Measurements from ENCODE around the gene UPP2. TPM values are rescaled to one million over a fixed set of nuclear protein-coding genes. Genes with fewer than 3 reads are reported as not detected.

The UPP2 gene
- total and polyA plus RNA-seq, 9 of the 15 experiments (the other 6 are each of a cell fraction or from before 2014, with no cell fraction given): not detected

DNA sequence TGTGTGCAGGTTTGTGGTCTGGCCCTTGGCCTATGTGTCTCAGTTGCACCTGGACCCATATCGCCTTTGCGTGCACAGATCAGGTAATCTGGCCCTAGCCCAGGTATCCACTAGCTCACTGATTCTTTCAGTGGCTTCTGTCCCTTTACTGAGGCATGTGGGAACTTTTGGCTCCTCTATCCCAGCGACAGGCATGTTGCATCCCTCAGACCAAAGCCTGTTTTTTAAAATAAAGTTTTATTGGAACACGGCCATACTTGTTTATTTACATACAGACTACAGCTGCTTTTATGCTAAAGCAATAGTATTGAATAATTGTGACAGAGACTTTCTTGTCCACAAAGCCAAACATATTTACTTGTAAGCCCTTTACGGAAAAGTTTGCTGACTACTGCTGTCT is 39.9 kb upstream of the UPP2 start:
- WGBS (ENCODE audit: insufficient coverage, low coverage, missing lambda C conversion rate): 12% methylated on average over 5 of the region's 5 CpGs
- Histone ChIP-seq H3K9me3 (replicated peaks; ENCODE audit: control insufficient read depth, insufficient read depth, low read depth, low read length) (no peaks in the 10 kb centered on the region), H3K4me3 (no peak overlapping the region), H3K79me2 (ENCODE audit: control insufficient read depth, insufficient read depth, low read length) (no peaks in the 10 kb centered on the region), H3K9ac (ENCODE audit: insufficient read depth in 1 of 2, low read depth in 2 of 2, low read length in 2 of 2) (no peak overlapping the region), H3K27me3 (ENCODE audit: control insufficient read depth in 2 of 2, insufficient read depth in 2 of 2, low read length in 2 of 2) (no peaks in the 10 kb centered on the region), H3K9me1 (ENCODE audit: control insufficient read depth, insufficient read depth, low read length) (no peaks in the 10 kb centered on the region), H2AFZ (ENCODE audit: low read depth, low read length) (no peak overlapping the region), H3K36me3 (ENCODE audit: control insufficient read depth, insufficient read depth, low read length) (no peaks in the 10 kb centered on the region), H4K20me1 (replicated peaks; ENCODE audit: control insufficient read depth, insufficient read depth, low read length) (no peaks in the 10 kb centered on the region), H3K27ac (ENCODE audit: extremely low read depth, low read depth, low read length) (no peak overlapping the region), H3K4me1 (replicated peaks in 1 of 2; ENCODE audit: control insufficient read depth in 2 of 2, insufficient read depth in 2 of 2, low read length in 2 of 2) (no peaks in the 10 kb centered on the region; a peak in 1 of 5 replicates), H3K4me2 (ENCODE audit: insufficient read depth, low read length) (no peak overlapping the region)
- intact Hi-C loops (cut with micrococcal nuclease): no loop called here
- no peak for TF ChIP-seq ZBTB17 (CRISPR knock-in tag; IDR thresholded peaks at IDR 0.05)
- TF ChIP-seq KAT8 (IDR thresholded peaks at IDR 0.05; ENCODE audit: low read depth): no peak
- TF ChIP-seq, protein P1, sequence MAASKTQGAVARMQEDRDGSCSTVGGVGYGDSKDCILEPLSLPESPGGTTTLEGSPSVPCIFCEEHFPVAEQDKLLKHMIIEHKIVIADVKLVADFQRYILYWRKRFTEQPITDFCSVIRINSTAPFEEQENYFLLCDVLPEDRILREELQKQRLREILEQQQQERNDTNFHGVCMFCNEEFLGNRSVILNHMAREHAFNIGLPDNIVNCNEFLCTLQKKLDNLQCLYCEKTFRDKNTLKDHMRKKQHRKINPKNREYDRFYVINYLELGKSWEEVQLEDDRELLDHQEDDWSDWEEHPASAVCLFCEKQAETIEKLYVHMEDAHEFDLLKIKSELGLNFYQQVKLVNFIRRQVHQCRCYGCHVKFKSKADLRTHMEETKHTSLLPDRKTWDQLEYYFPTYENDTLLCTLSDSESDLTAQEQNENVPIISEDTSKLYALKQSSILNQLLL (CRISPR knock-in tag; IDR thresholded peaks at IDR 0.05; ENCODE audit: borderline replicate concordance): no peak
- TF ChIP-seq RB1 (IDR thresholded peaks at IDR 0.05; ENCODE audit: low read depth): no peak
- TF ChIP-seq, protein P2, sequence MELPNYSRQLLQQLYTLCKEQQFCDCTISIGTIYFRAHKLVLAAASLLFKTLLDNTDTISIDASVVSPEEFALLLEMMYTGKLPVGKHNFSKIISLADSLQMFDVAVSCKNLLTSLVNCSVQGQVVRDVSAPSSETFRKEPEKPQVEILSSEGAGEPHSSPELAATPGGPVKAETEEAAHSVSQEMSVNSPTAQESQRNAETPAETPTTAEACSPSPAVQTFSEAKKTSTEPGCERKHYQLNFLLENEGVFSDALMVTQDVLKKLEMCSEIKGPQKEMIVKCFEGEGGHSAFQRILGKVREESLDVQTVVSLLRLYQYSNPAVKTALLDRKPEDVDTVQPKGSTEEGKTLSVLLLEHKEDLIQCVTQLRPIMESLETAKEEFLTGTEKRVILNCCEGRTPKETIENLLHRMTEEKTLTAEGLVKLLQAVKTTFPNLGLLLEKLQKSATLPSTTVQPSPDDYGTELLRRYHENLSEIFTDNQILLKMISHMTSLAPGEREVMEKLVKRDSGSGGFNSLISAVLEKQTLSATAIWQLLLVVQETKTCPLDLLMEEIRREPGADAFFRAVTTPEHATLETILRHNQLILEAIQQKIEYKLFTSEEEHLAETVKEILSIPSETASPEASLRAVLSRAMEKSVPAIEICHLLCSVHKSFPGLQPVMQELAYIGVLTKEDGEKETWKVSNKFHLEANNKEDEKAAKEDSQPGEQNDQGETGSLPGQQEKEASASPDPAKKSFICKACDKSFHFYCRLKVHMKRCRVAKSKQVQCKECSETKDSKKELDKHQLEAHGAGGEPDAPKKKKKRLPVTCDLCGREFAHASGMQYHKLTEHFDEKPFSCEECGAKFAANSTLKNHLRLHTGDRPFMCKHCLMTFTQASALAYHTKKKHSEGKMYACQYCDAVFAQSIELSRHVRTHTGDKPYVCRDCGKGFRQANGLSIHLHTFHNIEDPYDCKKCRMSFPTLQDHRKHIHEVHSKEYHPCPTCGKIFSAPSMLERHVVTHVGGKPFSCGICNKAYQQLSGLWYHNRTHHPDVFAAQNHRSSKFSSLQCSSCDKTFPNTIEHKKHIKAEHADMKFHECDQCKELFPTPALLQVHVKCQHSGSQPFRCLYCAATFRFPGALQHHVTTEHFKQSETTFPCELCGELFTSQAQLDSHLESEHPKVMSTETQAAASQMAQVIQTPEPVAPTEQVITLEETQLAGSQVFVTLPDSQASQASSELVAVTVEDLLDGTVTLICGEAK (IDR thresholded peaks at IDR 0.05): peak; percentile 70
- TF ChIP-seq, protein P2 (CRISPR knock-in tag; IDR thresholded peaks at IDR 0.05): no peak
- no peak for TF ChIP-seq TARDBP (IDR thresholded peaks at IDR 0.05)
- in situ Hi-C loops (cut with MboI): no loop called here
- CTCF ChIA-PET (ENCODE audit: low intra/inter-chr PET ratio): no interaction called here
- no peak for FAIRE-seq
- no peak for DNase-seq (ENCODE audit: extremely low read depth in 1 of 4, low spot score in 3 of 4)
- no TSS peak for BruUV-seq (replicated peaks)
- POLR2A ChIA-PET: interaction anchor here (0.8 kb wide), 1 partner anchor 25 kb away, joined by 3 read pairs; no protein-coding TSS in a partner anchor
- ATAC-seq: no peak

All from K562 (cell line).